ENCODE data around the gene NOX4.
A peak's percentile ranks its signal among the peaks of the same experiment; 100 is the strongest.
"Not testable (repeated sequence)": the region's sequence is repeated elsewhere in the genome, so short reads cannot be mapped to it uniquely, and the experiment has no call there.

Gene NOX4

DNA sequence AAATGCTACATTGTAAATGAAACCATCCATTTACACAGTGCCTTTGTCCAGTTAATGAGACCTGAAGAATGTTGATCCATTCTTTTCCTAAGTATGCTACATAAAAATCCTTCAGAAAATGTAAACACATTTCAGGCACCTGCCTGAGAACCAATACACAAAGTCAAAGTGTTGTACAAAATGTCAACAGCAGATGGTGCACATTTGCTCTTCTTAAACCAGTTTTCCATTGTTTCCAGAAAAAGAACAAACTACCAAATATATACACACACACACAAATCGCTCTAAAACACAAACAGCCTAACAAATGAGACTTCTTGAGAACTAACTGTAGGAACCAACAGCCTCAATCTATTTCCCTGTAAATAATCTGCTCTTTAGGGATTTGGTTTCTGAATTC is 157.5 kb downstream of the NOX4 start:
- peak; percentile 18 for DNase-seq
- in situ Hi-C loops (cut with MboI; ENCODE audit: low pct_unique_long_range_greater_than_20kb, low sequenced_read_pairs): not testable (repeated sequence)

DNA sequence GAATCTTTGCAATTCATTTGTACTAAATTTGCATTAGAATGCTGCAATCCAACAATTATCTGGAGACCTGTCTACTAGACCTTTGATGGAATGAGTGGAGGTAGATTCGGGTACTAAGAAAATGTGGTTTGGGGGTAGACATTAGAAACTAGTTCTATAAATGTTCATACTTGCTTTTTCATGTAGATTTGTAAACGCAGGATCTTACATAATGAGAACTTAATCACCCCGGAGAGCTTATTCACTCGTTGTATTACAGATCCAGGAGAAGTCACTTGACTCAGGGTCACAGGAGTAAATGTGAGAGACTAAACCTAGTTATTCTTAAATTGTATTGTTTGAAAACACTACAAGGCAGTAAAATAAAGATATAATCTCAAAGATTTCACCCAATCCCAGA is 159.2 kb downstream of the NOX4 start:
- DNase-seq; in situ Hi-C loops (cut with MboI; ENCODE audit: low pct_unique_long_range_greater_than_20kb, low sequenced_read_pairs): not testable (repeated sequence)

DNA sequence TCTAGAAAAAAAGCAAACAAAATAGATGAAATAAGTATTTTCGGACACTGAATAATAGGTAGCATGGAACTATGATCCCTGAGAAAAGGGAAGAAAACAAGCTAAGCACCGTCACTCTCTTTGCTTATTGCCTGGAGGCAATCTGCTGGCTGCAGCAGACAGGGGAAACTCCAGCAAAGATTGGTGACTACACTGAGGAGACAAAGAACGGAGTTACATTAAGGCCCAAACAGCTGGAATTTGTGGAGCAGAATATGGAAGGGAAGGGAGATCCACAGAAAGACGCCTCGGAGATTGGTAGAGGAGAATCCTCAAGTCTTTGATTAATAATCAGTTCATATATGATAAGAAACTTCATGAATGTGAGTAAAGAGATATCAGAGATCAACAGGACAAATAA is 163.3 kb downstream of the NOX4 start:
- DNase-seq: no peak
- in situ Hi-C loops (cut with MboI; ENCODE audit: low pct_unique_long_range_greater_than_20kb, low sequenced_read_pairs): no loop called here

DNA sequence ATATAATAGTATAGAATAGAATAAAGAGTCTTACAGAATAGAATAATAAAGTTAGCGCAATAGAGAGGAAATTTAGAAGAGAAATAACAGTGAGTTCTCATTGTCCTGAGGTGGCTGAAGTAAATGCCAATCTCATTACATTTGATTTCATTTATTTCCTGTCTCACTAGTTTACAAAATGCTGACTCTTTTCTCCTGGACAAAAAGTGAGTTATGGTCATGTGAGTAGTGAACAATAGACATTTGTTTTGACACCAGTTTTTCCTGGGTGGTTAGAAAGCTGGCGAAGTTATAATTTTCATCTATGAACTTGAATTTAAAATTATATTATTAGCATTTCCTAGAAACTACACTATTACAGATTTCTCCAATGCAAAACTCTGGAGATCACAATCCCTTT is 169.8 kb downstream of the NOX4 start:
- no peak for DNase-seq
- in situ Hi-C loops (cut with MboI; ENCODE audit: low pct_unique_long_range_greater_than_20kb, low sequenced_read_pairs): no loop called here

DNA sequence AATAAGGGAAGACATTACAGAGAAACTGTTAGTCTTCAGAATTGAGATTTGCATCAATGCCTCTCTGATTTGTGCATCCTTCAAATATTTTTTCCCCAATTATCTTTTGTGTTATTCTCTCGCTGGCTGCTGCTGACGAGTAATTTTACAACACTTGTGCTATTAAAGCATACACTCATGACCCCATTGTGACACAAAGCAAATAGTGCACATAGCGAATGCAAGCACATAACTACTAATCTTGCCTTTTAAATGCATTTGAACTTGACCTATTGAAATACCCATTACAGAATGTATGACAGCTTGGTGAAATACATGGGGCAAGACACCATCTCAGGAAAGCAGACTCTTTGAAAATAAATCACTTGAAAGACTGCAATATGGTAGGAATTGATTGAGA is 180.6 kb downstream of the NOX4 start:
- in situ Hi-C loops (cut with MboI; ENCODE audit: low pct_unique_long_range_greater_than_20kb, low sequenced_read_pairs); DNase-seq: not testable (repeated sequence)

DNA sequence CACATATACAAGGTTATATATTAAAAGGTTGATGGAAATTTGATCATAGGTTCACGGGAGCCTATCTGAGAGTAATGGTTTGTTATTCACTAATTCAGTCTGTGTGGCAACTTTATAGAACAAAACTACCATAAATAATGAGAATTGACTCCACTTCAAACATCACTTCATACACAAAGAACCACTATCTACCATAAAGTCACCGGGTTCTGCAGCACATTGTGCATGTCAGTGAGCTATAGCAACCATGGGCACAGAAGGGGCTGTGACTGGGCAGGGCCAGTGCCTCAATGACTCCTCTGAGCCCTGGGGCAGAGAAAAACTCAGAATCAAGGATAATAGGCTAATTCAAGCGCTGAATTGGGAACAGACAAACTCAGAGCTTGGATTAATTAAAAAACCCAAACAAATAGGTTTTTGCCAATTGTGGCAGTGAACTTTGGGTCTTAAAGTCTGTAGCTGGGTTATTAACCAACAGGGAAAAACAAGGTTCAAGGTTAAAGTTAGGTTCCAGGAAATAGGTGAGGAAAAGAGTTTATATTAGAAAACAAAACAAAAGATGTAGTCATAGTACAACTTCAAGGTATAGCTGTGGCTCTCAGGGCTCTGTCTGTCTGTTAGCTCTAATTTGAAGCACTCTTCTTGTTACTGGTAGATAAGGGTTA is 181.7 kb downstream of the NOX4 start:
- in situ Hi-C loops (cut with MboI; ENCODE audit: low pct_unique_long_range_greater_than_20kb, low sequenced_read_pairs); DNase-seq: not testable (repeated sequence)

DNA sequence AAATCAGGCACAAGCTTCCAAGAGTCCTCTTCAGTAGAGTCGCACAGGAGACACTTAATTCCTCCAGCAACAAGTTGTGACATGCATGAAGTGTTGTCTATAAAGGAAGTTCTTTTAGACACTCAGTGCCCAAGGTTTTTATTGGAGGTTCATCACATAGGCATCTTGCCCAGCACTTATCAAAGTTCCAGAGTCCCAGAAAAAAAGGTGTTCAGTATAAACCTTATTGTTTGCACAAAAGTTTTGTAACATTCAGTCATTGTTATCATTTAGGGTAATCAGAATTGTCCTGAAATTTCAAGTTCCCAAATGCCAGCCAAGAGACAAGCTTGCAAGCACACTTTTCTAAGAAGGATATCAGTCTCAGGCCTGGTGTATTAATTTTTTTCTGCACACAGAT is 182.9 kb downstream of the NOX4 start:
- in situ Hi-C loops (cut with MboI; ENCODE audit: low pct_unique_long_range_greater_than_20kb, low sequenced_read_pairs); DNase-seq: not testable (repeated sequence)

DNA sequence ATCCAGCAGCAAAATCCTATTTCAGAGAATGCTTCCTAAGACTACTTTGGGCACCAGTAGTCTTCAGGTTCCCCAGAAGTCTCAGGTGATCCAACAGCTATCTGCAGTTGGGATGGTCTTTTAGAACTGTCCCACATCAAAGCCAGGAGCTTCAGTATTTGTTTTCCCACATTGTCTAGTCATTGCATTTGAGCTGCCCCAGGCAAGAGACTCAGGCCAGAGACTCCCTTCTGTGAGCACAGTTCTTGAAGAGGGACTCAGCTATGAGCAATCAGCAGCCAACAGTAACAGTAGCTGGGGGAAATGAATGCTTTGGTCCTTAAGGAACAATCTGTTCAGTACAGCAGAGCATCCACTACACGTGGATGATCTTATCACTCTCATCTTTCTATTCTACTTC is 188.1 kb downstream of the NOX4 start:
- in situ Hi-C loops (cut with MboI; ENCODE audit: low pct_unique_long_range_greater_than_20kb, low sequenced_read_pairs): not testable (repeated sequence)

DNA sequence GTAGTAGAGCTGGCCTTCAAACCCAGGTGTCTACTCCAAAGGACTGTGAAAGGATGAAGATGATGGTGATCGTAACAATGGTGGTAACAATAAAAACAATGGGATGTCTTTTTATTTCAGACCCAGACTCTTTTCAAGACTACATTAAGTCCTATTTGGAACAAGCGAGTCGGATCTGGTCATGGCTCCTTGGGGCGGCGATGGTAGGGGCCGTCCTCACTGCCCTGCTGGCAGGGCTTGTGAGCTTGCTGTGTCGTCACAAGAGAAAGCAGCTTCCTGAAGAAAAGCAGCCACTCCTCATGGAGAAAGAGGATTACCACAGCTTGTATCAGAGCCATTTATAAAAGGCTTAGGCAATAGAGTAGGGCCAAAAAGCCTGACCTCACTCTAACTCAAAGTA is 196.2 kb downstream of the NOX4 start:
- in situ Hi-C loops (cut with MboI; ENCODE audit: low pct_unique_long_range_greater_than_20kb, low sequenced_read_pairs); DNase-seq: not testable (repeated sequence)

More for the DNA sequence above, 188.1 kb downstream of the NOX4 start:
- DNase-seq: not testable (repeated sequence)

DNA sequence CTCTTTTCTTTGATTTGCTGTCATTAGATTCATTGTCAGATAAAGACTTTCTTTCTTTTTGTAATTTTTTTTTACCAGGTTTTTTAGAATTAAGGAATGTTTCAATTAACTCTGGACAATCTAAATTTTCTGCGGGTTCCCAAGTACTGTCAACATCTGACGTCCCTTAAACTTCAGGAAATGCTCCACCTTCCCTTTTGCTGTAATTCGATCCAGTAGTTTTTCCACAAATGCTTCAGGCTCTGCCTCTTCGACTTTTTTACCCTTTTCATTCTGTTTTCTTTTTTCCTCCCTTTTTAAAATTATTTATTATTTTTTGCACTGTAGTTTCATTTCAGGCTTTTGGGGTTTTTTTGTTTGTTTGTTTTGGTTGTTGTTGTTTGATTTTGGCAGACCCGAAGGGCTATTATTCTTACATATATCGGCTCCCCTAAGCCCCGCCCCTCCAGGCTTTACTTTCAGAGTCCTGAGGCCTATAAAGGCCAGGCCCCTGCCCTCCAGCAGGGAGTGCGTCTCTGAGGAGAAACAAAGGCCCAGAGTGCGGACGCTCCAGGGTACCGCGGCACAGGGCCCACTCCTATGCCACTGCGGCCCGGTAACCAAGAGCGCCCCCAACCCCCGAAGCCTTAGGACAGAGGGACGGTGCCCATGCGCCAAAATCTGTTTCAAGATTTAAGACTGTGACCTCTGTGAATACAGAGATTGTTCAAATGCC is 197.1 kb downstream of the NOX4 start:
- in situ Hi-C loops (cut with MboI; ENCODE audit: low pct_unique_long_range_greater_than_20kb, low sequenced_read_pairs): no loop called here
- DNase-seq: no peak

DNA sequence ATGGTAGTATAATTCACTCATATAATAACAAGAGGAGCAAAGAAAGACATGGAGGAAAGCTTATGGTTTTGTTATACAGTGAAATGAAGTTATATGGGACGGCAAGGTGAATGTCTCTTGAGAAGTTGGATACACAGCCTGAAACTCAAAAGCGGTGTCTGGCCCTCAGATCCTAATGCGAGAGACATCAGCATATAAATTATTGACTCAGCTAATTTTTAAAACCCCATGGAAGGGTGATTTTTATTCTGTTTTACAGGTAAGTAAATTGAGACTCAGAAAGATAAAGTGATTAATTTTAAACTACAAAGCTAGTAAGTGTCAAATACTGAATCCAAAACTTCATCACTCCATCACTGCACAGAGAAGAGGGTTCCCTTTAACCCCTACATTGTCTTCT is 203.2 kb downstream of the NOX4 start:
- in situ Hi-C loops (cut with MboI; ENCODE audit: low pct_unique_long_range_greater_than_20kb, low sequenced_read_pairs): not testable (repeated sequence)

DNA sequence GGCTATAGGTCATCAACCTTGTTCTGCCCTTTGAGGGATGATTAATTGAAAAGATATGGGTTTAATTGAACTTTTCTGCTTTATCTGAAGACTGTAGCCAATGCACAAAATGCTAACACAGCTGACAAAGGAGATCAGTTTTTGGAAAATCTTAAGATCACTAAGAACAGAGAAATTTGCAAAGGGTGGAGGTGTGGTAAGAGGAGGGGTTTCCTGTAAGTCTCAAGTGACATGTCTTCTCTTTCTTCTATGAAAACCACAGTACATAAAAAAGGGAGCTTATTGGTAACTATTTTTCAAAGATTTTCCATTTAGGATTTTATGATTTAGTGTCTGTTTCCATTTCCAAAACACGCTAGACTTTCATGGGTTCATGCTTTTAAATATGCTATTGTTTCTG is 204.6 kb downstream of the NOX4 start:
- in situ Hi-C loops (cut with MboI; ENCODE audit: low pct_unique_long_range_greater_than_20kb, low sequenced_read_pairs); DNase-seq: not testable (repeated sequence)

More for the DNA sequence above, 203.2 kb downstream of the NOX4 start:
- not testable (repeated sequence) for DNase-seq

DNA sequence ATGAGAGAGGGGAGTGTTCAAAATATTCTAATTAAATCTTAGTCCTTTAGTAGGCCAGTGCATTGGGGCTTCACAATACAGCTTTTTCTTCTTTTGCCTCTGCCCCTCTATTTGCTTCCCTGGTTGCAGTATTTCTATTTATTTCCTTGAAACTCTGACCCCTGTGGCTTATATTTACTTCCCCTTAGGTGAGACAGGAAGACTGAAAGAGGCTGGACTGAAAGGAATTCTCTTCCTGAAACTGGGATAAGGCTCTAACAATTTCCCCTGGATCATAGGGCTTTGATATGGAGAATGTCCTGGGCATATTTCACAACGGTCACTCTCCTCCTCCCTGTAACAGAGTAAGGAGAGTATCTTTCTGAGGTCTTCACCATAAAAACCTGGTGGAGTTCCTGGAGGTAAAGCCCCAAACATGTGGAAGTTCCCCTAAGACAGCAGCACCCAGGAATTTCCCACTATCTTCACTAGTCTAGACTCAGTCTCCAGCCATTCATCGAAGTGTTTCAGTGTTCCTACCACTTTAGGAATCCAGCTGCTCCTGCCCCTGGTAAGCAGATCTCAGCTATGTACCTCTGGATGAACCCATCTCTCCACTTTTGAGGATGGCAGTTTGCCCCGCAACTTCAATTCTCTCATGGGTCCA is 210.0 kb downstream of the NOX4 start:
- DNase-seq; in situ Hi-C loops (cut with MboI; ENCODE audit: low pct_unique_long_range_greater_than_20kb, low sequenced_read_pairs): not testable (repeated sequence)

DNA sequence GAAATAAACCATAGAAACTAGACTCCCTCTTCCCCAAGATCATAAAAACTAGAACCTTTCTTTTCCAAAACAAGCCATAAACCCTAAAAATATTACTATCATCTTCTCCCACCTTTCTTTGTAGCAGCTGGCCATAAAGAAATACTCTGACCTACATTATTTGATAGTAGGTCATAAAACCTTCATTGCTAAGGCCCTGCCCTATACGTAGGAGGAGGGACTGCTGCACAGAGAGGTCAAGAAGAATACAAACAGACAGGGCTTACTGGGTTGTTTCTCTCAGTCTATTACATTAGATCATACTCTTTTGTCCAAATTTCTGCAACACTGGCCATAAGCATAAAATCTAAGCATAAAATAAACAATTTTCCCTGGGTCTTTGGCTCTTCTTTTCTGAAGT is 212.0 kb downstream of the NOX4 start:
- DNase-seq: no peak
- in situ Hi-C loops (cut with MboI; ENCODE audit: low pct_unique_long_range_greater_than_20kb, low sequenced_read_pairs): no loop called here

DNA sequence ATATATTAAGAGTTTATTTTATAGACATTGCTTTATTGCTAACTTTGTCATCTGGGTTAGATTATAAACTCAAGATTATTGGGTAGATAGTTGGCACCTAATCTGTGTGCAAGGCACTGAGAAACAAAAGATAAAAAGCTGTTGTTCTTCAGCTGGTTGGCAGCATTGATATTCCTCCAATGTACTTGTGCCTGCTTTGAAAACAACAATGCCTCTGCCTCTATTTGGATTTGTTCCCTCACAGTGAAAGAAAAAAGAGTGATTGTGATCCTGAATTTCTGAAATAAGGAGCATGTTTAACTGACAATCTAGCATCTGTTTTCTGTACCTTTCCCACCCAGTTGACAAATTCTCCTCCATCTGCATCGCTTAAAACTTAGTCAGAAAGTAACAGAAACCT is 215.2 kb downstream of the NOX4 start:
- in situ Hi-C loops (cut with MboI; ENCODE audit: low pct_unique_long_range_greater_than_20kb, low sequenced_read_pairs): no loop called here
- DNase-seq: no peak

Data from KBM-7 (cell line).